Measurements from ENCODE around the gene ERVW-1. TPM values are rescaled to one million over a fixed set of nuclear protein-coding genes. Genes with fewer than 3 reads are reported as not detected.

Gene ERVW-1
- total RNA-seq, 1 donor from 2014 or later, result not detected

GRCh38 chr7:92466682-92467081 is 11.1 kb downstream of the ERVW-1 start:
- DNase-seq (ENCODE audit: low spot score), result no peak
- Histone ChIP-seq H3K4me2 (no peak overlapping the region), H3K27ac (no peak overlapping the region), H4K20me1 (ENCODE audit: low read depth) (no peaks in the 10 kb centered on the region), H3K4me3 (no peak overlapping the region), H3K79me2 (ENCODE audit: low read depth) (no peaks in the 10 kb centered on the region), H3K9me3 (ENCODE audit: low read depth) (no peaks in the 10 kb centered on the region), H3K36me3 (no peaks in the 10 kb centered on the region), H3K4me1 (no peaks in the 10 kb centered on the region), H3K27me3 (no peaks in the 10 kb centered on the region), H3K9ac (no peak overlapping the region), H2AFZ (replicated peaks) (no peak overlapping the region), H3F3A (ENCODE audit: low read depth) (no peaks in the 10 kb centered on the region)
- TF ChIP-seq EZH2phosphoT487 (IDR thresholded peaks at IDR 0.05) (no peak), CTCF (IDR thresholded peaks at IDR 0.05) (no peak), EZH2 (IDR thresholded peaks at IDR 0.05) (no peak)
- H3K9me3 Mint-ChIP-seq, result peaks cover 21% of the 10 kb centered on the region
- no peaks in the 10 kb centered on the region for H3K27me3 Mint-ChIP-seq (ENCODE audit: insufficient read depth, low read depth)
- peaks cover 17% of the 10 kb centered on the region for H3K36me3 Mint-ChIP-seq
- no peak overlapping the region for H3K27ac Mint-ChIP-seq
- H3K4me3 Mint-ChIP-seq, result no peak overlapping the region
- no peaks in the 10 kb centered on the region for H3K4me1 Mint-ChIP-seq

- no peak overlapping the region for H3K4me3 ChIP-seq
- no peaks in the 10 kb centered on the region for H3K36me3 ChIP-seq
- Mint-ChIP-seq H3K36me3 (peaks cover 13% of the 10 kb centered on the region), H3K4me1 (peaks cover 4% of the 10 kb centered on the region), H3K27ac (no peak overlapping the region), H3K9me3 (peaks cover 19% of the 10 kb centered on the region), H3K27me3 (ENCODE audit: insufficient read depth, low read depth) (no peaks in the 10 kb centered on the region), H3K4me3 (no peak overlapping the region)
- H3K9ac ChIP-seq, result no peak overlapping the region
- no peak for DNase-seq (ENCODE audit: low spot score)
- no peak overlapping the region for H3K4me2 ChIP-seq
- no peak overlapping the region for H3K27ac ChIP-seq
- no peaks in the 10 kb centered on the region for H3K4me1 ChIP-seq
- no peaks in the 10 kb centered on the region for H3K27me3 ChIP-seq
- no peak overlapping the region for H2AFZ ChIP-seq (replicated peaks)
- no peaks in the 10 kb centered on the region for H3K79me2 ChIP-seq (ENCODE audit: low read depth)
- TF ChIP-seq CTCF (IDR thresholded peaks at IDR 0.05) (no peak), EZH2phosphoT487 (IDR thresholded peaks at IDR 0.05) (no peak), EZH2 (IDR thresholded peaks at IDR 0.05) (no peak)
- no peaks in the 10 kb centered on the region for H4K20me1 ChIP-seq (ENCODE audit: low read depth)
- peaks cover 8% of the 10 kb centered on the region for H3F3A ChIP-seq (ENCODE audit: low read depth)
- no peaks in the 10 kb centered on the region for H3K9me3 ChIP-seq (ENCODE audit: low read depth)
Observed at GRCh38 chr7:92464515-92464914, 13.2 kb downstream of the ERVW-1 start.

DNA sequence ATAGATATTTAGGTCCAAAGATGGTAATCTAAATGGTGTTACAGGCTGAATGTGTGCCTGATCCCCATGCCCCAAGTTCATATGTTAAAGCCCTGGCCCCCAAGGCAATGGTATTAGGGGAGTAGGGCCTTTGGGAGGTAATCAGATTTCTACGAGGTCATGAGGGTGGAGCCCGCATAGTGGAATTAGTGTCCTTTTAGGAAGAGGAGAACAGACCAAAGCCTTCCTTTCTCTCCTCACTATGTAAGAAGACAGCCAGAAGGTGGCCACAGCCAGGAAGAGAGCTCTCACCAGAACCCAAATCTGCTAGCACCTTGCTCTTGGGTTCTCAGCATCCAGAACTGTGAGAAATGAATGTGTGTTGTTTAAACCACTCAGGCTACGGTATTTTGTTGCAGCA is 15.2 kb downstream of the ERVW-1 start:
- peaks cover 2% of the 10 kb centered on the region for H3K9me3 Mint-ChIP-seq
- H3K36me3 Mint-ChIP-seq, result peaks cover 9% of the 10 kb centered on the region
- peaks cover 24% of the 10 kb centered on the region for H3F3A ChIP-seq (ENCODE audit: low read depth)
- no peak overlapping the region for H3K27ac ChIP-seq
- H3K4me1 Mint-ChIP-seq, result peaks cover 4% of the 10 kb centered on the region
- no peaks in the 10 kb centered on the region for H3K27me3 ChIP-seq
- no peaks in the 10 kb centered on the region for H4K20me1 ChIP-seq (ENCODE audit: low read depth)
- no peak overlapping the region for H3K9ac ChIP-seq
- no peak overlapping the region for H2AFZ ChIP-seq (replicated peaks)
- H3K4me2 ChIP-seq, result no peak overlapping the region
- no peak for TF ChIP-seq EZH2phosphoT487 (IDR thresholded peaks at IDR 0.05)
- TF ChIP-seq CTCF (IDR thresholded peaks at IDR 0.05), result no peak
- no peak for TF ChIP-seq EZH2 (IDR thresholded peaks at IDR 0.05)
- H3K79me2 ChIP-seq (ENCODE audit: low read depth), result no peaks in the 10 kb centered on the region
- no peak overlapping the region for H3K27ac Mint-ChIP-seq
- no peaks in the 10 kb centered on the region for H3K4me1 ChIP-seq
- no peaks in the 10 kb centered on the region for H3K9me3 ChIP-seq (ENCODE audit: low read depth)
- DNase-seq (ENCODE audit: low spot score), result no peak
- no peak overlapping the region for H3K4me3 ChIP-seq
- no peaks in the 10 kb centered on the region for H3K36me3 ChIP-seq
- no peak overlapping the region for H3K4me3 Mint-ChIP-seq
- H3K27me3 Mint-ChIP-seq (ENCODE audit: insufficient read depth, low read depth), result no peaks in the 10 kb centered on the region
